PC-3 (cell line): ENCODE data around the gene DUSP28. TPM values are rescaled to one million over a fixed set of nuclear protein-coding genes. Genes with fewer than 3 reads are reported as not detected.

Experiments
- ATAC-seq: fragments of 200-7000 bp; cut with Tn5 transposase; 2 replicates; pipeline ENCODE4 v1.9.1; 2020; ENCODE audit warnings: mild to moderate bottlenecking, moderate library complexity
- BruUV-seq: library from RNA; stranded (reverse); fragments of 400-500 nt; replicated peaks from 2 replicates; lab custom pipeline; 2021; lab: Mats Ljungman, UMichigan
- CTCF ChIA-PET: fragments of 300-600 bp; sonication (Branson Sonifier 250); formaldehyde crosslinking; loops from one replicate; lab custom pipeline; 2022; ENCODE audit warnings: antibody characterized with exemption; lab: Charles Lee
- POLR2A ChIA-PET: fragments of 300-600 bp; sonication (Branson Sonifier 250); formaldehyde crosslinking; loops from one replicate; lab custom pipeline; 2022; ENCODE audit warnings: antibody characterized with exemption; ENCODE audit not compliant: unreplicated experiment; lab: Charles Lee
- DNase-seq: peaks from one replicate; pipeline ENCODE4 v3.0.0-alpha.2; 2015
- H2AFZ ChIP-seq: fragments of 300-600 bp; sonication (generic); 2 replicates; pipeline ENCODE4 v1.6.0; 2016; ENCODE audit warnings: antibody characterized with exemption, low read length
- H3F3A ChIP-seq: fragments of 300-600 bp; sonication (generic); one replicate; pipeline ENCODE4 v1.6.0; 2017; ENCODE audit warnings: antibody characterized with exemption, low read length, control low read depth, mild to moderate bottlenecking; ENCODE audit not compliant: unreplicated experiment
- H3K27ac ChIP-seq: fragments of 300-600 bp; sonication (generic); 2 replicates; pipeline ENCODE4 v1.5.1; 2016; ENCODE audit warnings: mild to moderate bottlenecking, low read length
- H3K27me3 ChIP-seq: fragments of 300-600 bp; sonication (generic); 2 replicates; pipeline ENCODE4 v1.6.1; 2016; ENCODE audit warnings: low read length, mixed read lengths
- H3K36me3 ChIP-seq: fragments of 300-600 bp; sonication (generic); 2 replicates; pipeline ENCODE4 v1.6.1; 2016; ENCODE audit warnings: low read depth, mixed run types, low read length, mixed read lengths
- H3K4me1 ChIP-seq: fragments of 300-600 bp; sonication (generic); 2 replicates; pipeline ENCODE4 v1.5.1; 2016; ENCODE audit warnings: low read length; ENCODE audit not compliant: insufficient read depth
- H3K4me2 ChIP-seq: fragments of 300-600 bp; sonication (generic); 2 replicates; pipeline ENCODE4 v1.6.0; 2016; ENCODE audit warnings: low read length
- H3K4me3 ChIP-seq: fragments of 300-600 bp; sonication (generic); 2 replicates; pipeline ENCODE4 v1.5.1; 2016; ENCODE audit warnings: mild to moderate bottlenecking, low read length, mixed read lengths
- H3K79me2 ChIP-seq: fragments of 300-600 bp; sonication (generic); 2 replicates; pipeline ENCODE4 v1.6.1; 2017; ENCODE audit warnings: low read length, mixed read lengths
- H3K9ac ChIP-seq: fragments of 300-600 bp; sonication (generic); 2 replicates; pipeline ENCODE4 v1.6.0; 2016; ENCODE audit warnings: mild to moderate bottlenecking, low read length
- H3K9me2 ChIP-seq: fragments of 300-600 bp; sonication (generic); replicated peaks from 2 replicates; pipeline ENCODE4 v1.6.1; 2016; ENCODE audit warnings: mixed run types, low read length, mixed read lengths
- H3K9me3 ChIP-seq: fragments of 300-600 bp; sonication (generic); 2 replicates; pipeline ENCODE4 v1.6.1; 2016; ENCODE audit warnings: low read length, mixed read lengths
- H4K20me1 ChIP-seq: fragments of 300-600 bp; sonication (generic); 2 replicates; pipeline ENCODE4 v1.6.1; 2016; ENCODE audit warnings: low read length, mixed read lengths
- EZH2 ChIP-seq: fragments of 300-600 bp; sonication (generic); IDR thresholded peaks from one replicate; pipeline ENCODE4 v1.6.1; 2017; ENCODE audit warnings: antibody characterized with exemption, mild to moderate bottlenecking, low read length; ENCODE audit not compliant: unreplicated experiment
- EZH2phosphoT487 ChIP-seq: fragments of 300-600 bp; sonication (generic); IDR thresholded peaks from 2 replicates; pipeline ENCODE4 v1.6.1; 2018; ENCODE audit warnings: mild to moderate bottlenecking, antibody characterized with exemption, low read length, borderline replicate concordance
- intact Hi-C: fragments of 100-400 bp; cut with micrococcal nuclease; formaldehyde crosslinking; loops from 2 replicates; pipeline ENCODE4 v1.9.0; 2023
- total RNA-seq: library from RNA; depleted of rRNA; stranded (reverse); fragments of >200 nt; gene quantifications from 2 replicates; pipeline ENCODE4 v1.2.3, GENCODE V29; 2014
- TF ChIP-seq, protein P1 (sequence below): fragments of 300-600 bp; sonication (generic); conservative IDR thresholded peaks from 2 replicates; pipeline ENCODE4 v1.5.1; 2017; ENCODE audit warnings: antibody characterized with exemption, low read depth, mild to moderate bottlenecking, low read length

DUSP28 gene
- total RNA-seq, 1 experiment from 2014 or later: 8.3 TPM

DNA sequence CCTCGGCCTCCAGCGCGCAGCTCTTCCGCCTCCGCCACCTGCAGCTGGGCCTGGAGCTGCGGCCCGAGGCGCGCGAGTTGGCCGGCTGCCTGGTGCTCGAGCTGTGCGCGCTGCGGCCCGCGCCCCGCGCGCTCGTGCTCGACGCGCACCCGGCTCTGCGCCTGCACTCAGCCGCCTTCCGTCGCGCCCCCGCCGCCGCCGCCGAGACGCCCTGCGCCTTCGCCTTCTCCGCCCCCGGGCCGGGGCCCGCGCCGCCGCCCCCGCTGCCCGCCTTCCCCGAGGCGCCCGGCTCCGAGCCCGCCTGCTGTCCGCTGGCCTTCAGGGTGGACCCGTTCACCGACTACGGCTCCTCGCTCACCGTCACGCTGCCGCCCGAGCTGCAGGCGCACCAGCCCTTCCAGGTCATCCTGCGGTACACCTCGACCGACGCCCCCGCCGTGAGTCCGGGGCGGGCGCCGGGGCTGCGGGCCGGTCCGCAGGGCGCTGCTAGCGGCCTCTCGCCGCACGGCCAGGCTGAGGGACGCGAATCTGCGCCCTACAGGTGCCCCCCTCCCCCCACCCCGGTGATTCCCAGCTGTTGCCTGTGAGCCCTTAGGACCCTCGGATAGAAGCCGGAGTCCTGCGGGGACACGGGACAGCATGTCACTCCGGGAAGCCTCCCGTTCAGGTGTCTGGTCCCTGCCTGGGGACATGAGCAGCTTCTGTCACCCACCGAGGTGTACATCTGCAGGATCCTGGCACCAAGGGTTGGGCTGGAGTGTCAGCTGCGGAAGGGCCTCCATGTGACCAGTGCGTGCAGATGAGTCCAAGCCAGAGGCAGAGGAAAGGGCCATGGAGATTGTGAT is 8.7 kb downstream of the DUSP28 start:
- Histone ChIP-seq H4K20me1 (no peaks in the 10 kb centered on the region), H3K4me3 (peak overlapping the region; percentile 78), H3K27ac (no peak overlapping the region), H3F3A (no peaks in the 10 kb centered on the region), H3K4me1 (peaks cover 42% of the 10 kb centered on the region), H3K4me2 (peak overlapping the region; percentile 93), H3K9ac (peak overlapping the region; percentile 61), H3K36me3 (no peaks in the 10 kb centered on the region), H3K9me3 (no peaks in the 10 kb centered on the region), H3K9me2 (no peaks in the 10 kb centered on the region), H2AFZ (peak overlapping the region; percentile 61; the same call in 1 of the 2 replicates), H3K27me3 (no peaks in the 10 kb centered on the region), H3K79me2 (peaks cover 26% of the 10 kb centered on the region)
- intact Hi-C loops: no loop called here
- peak; percentile 5 for ATAC-seq
- DNase-seq: peak; percentile 66
- CTCF ChIA-PET: interaction anchor here (0.6 to 0.7 kb wide), 2 partner anchors 11 to 269 kb away, joined by 3 to 8 read pairs; no protein-coding TSS in a partner anchor
- TF ChIP-seq, protein P1, sequence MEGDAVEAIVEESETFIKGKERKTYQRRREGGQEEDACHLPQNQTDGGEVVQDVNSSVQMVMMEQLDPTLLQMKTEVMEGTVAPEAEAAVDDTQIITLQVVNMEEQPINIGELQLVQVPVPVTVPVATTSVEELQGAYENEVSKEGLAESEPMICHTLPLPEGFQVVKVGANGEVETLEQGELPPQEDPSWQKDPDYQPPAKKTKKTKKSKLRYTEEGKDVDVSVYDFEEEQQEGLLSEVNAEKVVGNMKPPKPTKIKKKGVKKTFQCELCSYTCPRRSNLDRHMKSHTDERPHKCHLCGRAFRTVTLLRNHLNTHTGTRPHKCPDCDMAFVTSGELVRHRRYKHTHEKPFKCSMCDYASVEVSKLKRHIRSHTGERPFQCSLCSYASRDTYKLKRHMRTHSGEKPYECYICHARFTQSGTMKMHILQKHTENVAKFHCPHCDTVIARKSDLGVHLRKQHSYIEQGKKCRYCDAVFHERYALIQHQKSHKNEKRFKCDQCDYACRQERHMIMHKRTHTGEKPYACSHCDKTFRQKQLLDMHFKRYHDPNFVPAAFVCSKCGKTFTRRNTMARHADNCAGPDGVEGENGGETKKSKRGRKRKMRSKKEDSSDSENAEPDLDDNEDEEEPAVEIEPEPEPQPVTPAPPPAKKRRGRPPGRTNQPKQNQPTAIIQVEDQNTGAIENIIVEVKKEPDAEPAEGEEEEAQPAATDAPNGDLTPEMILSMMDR: no peak
- TF ChIP-seq EZH2 (no peak), EZH2phosphoT487 (no peak)
- BruUV-seq: no TSS peak
- POLR2A ChIA-PET: interaction anchor here (0.7 to 1.0 kb wide), 2 partner anchors 8 to 11 kb away, joined by 3 read pairs; no protein-coding TSS in a partner anchor

DNA sequence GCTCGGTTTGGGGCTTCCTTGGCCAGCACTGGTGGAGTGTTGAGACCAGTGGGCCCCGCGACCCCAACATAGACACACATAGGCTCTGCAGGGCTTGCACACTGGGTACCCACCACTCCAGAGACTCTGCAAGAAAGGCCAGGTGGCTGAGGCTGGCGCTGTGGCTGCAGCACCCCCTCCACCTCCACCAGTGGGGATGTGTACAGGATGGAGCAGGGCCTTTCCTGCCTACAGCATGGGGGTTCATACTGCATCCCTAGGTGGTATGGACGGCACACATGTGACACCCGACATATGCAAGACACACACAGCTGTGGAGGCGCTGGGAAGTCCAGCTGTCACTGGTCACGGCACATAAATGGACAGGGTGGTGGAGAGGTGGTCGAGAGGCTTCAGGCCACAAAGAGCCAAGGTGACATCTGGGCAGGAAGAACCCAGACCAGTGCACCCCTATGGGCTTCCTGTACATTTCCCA is 9.4 kb downstream of the DUSP28 start:
- Histone ChIP-seq H3K9ac (no peak overlapping the region), H3F3A (no peaks in the 10 kb centered on the region), H3K9me3 (no peaks in the 10 kb centered on the region), H3K27me3 (no peaks in the 10 kb centered on the region), H3K9me2 (no peaks in the 10 kb centered on the region), H3K4me3 (peak overlapping the region; percentile 78), H3K79me2 (peaks cover 26% of the 10 kb centered on the region), H3K36me3 (no peaks in the 10 kb centered on the region), H2AFZ (no peak overlapping the region), H3K4me2 (peak overlapping the region; percentile 93), H3K4me1 (peaks cover 40% of the 10 kb centered on the region), H3K27ac (no peak overlapping the region), H4K20me1 (no peaks in the 10 kb centered on the region)
- intact Hi-C loops: no loop called here
- TSS peak; percentile 28 for BruUV-seq
- CTCF ChIA-PET: interaction anchor here (0.6 kb wide), 1 partner anchor 10 kb away, joined by 8 read pairs; no protein-coding TSS in a partner anchor
- TF ChIP-seq EZH2 (no peak), EZH2phosphoT487 (no peak)
- TF ChIP-seq, protein P1: no peak
- POLR2A ChIA-PET: no interaction called here
- no peak for DNase-seq
- ATAC-seq: no peak
